Gastrocnemius medialis (tissue), 4 donors: ENCODE measurements around the gene LRRC40.

Experiments
- POLR2A ChIP-seq, 2 donors: fragments of 450-650 bp; IDR thresholded peaks; one replicate each; pipeline ENCODE4 v1.6.1; 2017; ENCODE audit warnings: antibody characterized with exemption in 2 of 2, mild to moderate bottlenecking in 2 of 2, moderate library complexity in 2 of 2
- TF ChIP-seq, protein P1 (sequence below), 5 experiments: fragments of 450-650 bp in 3 of 5; fragments of 200-600 bp in 2 of 5; sonication (generic) in 2 of 5; IDR thresholded peaks in 4 of 5; conservative IDR thresholded peaks in 1 of 5; 1 replicate in 4 of 5; 2 replicates in 1 of 5; pipeline ENCODE4 v1.5.1; 2016 to 2019; ENCODE audit warnings: antibody characterized with exemption in 5 of 5, mild to moderate bottlenecking in 3 of 5, moderate library complexity in 3 of 5

DNA sequence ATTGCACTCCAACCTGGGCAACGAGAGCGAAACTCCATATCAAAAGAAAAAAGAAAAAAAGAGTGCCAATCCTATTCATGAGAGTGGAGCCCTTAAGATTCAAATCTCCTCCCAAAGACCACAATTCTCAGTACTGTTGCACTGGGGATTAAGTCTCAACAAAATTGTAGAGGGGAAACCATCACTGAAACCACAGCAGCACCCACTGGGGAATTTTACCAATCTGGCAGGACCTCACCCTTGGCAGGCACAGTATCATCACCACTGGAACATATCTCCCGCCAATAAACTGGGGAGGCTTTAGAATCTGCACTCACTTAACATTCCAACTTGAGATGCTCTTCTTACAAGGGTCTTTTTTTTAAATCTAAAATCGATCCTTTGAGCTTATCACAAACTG is 41.0 kb downstream of the LRRC40 start:
- TF ChIP-seq, protein P1, sequence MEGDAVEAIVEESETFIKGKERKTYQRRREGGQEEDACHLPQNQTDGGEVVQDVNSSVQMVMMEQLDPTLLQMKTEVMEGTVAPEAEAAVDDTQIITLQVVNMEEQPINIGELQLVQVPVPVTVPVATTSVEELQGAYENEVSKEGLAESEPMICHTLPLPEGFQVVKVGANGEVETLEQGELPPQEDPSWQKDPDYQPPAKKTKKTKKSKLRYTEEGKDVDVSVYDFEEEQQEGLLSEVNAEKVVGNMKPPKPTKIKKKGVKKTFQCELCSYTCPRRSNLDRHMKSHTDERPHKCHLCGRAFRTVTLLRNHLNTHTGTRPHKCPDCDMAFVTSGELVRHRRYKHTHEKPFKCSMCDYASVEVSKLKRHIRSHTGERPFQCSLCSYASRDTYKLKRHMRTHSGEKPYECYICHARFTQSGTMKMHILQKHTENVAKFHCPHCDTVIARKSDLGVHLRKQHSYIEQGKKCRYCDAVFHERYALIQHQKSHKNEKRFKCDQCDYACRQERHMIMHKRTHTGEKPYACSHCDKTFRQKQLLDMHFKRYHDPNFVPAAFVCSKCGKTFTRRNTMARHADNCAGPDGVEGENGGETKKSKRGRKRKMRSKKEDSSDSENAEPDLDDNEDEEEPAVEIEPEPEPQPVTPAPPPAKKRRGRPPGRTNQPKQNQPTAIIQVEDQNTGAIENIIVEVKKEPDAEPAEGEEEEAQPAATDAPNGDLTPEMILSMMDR (IDR thresholded peaks at IDR 0.05 in 4 of 5, conservative IDR thresholded peaks at IDR 0.05 in 1 of 5), result no peak
- no peak for TF ChIP-seq POLR2A (IDR thresholded peaks at IDR 0.05)
